NCI-H748 (cell line): ENCODE results near the gene GRWD1.

Experiments
- DNase-seq: peaks from one replicate; lab custom pipeline; 2025; ENCODE audit not compliant: unreplicated experiment; lab: John Stamatoyannopoulos, UW

Gene GRWD1

GRCh38 chr19:48421548-48421947 is 24.2 kb upstream of the GRWD1 start:
- no peak for DNase-seq

GRCh38 chr19:48424694-48425219 is 21.0 kb upstream of the GRWD1 start:
- DNase-seq, result no peak

DNA sequence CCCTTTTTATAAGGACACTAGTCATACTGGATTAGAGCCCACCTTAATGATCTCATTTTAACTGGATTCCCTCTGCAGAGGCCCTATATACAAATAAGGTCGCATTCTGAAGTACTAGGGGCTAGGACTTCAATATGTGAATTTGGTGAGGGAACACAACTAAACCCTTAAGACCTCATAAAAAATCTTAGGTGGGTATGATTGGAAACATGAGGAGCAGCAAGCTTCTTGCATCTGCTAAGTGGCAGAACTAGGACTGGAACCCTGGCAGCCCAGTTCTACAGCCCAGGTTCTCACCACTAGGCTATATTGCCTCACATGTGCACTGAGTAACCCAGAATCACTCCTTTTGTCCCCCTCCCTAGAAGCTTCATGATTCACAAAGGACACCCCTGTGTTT is 17.1 kb upstream of the GRWD1 start:
- no peak for DNase-seq

- DNase-seq, result no peak
Observed at GRCh38 chr19:48433337-48433736, 12.4 kb upstream of the GRWD1 start.

DNA sequence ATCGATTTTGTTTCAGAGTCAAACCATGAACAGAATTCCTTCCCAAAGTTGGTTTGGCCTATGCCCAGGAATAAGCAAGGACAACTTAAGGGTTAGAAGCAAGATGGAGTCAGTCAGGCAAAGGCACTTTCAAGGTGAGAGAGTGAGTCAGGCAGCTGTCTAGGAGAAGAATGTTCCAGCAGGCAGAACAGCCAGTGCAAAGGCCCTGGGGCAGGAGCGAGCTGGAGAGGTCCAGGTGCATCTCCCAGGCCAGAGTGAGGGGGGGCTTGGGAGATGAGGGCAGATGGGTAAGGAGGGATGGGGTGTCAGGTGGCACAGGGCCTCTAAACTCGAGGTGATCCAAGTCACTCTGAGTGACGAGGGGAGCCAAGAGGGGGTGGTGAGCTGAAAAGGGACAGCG is 9.2 kb upstream of the GRWD1 start:
- DNase-seq, result no peak

DNA sequence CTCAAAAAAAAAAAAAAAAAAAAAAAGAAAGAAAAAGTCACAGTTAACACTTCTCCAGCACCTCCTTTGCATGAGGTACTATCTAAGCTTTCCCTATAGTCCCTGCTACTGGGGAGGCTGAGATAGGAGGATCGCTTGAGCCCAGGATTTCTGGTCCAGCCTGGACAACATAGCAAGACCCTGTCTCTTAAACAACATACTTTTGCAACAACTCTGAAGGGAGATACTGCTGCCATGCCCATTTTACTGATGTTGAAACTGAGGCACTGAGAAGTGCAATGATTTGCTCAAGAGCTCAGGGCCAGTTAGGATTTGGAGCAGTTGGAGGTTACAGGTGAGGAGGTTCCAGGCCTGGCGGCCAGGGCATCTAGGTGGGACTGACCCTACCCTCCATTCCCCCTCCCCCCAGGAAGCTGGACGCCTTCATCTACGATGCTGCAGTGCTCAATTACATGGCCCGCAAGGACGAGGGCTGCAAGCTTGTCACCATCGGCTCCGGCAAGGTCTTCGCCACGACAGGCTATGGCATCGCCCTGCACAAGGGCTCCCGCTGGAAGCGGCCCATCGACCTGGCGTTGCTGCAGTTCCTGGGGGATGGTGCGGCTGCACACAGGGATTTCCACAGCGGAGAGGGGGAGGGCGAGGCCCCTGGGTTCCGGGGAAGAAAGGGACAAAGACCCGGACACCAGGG is 4.3 kb upstream of the GRWD1 start:
- no peak for DNase-seq

DNA sequence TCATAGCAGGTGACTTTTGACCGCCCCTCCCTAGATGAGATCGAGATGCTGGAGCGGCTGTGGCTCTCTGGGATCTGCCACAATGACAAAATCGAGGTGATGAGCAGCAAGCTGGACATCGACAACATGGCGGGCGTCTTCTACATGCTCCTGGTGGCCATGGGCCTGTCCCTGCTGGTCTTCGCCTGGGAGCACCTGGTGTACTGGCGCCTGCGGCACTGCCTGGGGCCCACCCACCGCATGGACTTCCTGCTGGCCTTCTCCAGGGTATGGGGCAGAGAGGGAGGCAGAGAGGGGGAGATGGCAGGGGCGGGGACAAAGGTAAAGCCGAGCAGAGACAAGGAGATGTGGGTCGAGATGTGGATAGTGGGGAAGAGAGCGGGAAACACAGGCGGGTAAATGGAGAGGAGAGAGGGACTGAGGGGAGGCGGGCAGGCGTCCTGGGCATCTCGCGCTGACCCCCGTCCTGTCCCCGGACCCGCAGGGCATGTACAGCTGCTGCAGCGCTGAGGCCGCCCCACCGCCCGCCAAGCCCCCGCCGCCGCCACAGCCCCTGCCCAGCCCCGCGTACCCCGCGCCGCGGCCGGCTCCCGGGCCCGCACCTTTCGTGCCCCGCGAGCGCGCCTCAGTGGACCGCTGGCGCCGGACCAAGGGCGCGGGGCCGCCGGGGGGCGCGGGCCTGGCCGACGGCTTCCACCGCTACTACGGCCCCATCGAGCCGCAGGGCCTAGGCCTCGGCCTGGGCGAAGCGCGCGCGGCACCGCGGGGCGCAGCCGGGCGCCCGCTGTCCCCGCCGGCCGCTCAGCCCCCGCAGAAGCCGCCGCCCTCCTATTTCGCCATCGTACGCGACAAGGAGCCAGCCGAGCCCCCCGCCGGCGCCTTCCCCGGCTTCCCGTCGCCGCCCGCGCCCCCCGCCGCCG is 3.4 kb upstream of the GRWD1 start:
- DNase-seq, result no peak

DNA sequence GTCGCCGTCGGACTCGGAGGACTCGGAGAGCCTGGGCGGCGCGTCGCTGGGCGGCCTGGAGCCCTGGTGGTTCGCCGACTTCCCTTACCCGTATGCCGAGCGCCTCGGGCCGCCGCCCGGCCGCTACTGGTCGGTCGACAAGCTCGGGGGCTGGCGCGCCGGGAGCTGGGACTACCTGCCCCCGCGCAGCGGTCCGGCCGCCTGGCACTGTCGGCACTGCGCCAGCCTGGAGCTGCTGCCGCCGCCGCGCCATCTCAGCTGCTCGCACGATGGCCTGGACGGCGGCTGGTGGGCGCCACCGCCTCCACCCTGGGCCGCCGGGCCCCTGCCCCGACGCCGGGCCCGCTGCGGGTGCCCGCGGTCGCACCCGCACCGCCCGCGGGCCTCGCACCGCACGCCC is 2.5 kb upstream of the GRWD1 start:
- peak; percentile 61 for DNase-seq

- peak; percentile 53 for DNase-seq
Observed at GRCh38 chr19:48443731-48444128, 2.1 kb upstream of the GRWD1 start.

DNA sequence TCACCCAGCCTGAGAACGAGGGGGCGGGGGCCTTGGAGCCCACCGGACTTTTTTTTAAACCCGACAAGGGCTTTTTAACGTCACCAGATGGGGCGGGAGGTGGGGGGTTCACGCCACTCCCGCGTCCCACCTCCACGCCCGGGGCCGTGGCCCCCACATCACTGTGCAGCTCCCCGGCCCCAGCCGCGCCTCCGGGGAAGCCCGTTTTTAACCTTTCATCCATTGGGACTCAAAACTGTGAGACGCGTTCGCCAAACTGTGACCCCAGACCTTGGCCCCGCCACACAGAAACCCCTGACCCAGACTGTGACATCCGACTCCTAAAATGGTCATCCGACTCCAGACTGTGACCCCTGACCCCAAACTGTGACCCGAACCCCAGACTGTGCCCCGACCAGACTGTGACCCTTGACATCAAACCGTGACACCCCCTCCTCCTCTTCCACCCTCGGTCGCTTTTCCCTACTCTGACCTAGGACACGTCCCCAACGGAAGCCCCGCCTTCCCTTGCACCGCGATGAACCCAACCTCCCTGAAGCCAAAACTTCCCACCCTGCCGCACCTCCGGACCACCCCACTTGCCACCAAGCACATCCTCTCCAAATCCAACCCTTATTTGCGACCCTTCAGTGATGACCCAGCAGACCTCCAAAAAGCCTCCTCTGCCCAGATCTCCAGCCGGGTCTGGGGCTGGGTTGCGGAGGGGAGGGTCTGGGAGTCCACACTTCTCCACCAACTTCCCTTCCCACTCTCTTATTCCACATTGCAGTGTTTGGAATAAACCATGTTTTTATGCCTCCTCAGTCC is 1.5 kb upstream of the GRWD1 start:
- peak; percentile 49 for DNase-seq

DNA sequence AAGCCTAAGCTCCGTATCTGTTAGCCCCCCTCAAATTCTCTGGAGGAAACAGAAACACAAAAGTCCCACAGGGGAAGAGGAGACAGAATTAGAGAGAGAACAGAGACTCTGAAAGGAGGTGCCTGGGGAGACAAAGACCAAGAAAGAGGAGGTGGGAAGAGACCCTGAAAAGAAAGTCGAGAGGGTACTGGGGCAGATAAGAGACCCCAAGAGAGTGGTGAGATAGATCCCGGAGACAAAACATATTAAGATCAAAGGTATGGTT is 915 bp upstream of the GRWD1 start:
- no peak for DNase-seq

DNA sequence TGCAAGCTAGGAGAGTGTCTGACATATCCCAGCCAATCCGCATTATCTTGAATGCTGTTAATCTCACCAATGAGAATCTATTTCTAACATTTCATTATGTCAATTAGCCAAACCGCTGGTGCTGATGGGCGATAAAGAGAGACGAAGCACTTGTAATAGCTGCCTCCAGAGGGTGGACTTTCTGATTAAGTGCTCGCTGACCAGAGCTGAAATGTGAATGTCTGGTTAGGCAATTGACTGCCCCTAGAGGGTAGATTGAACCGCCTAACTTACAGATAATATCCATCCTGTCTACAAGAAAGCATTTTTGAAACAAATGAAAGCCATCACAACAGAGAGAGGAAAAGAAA is 552 bp upstream of the GRWD1 start:
- DNase-seq, result peak; percentile 96

DNA sequence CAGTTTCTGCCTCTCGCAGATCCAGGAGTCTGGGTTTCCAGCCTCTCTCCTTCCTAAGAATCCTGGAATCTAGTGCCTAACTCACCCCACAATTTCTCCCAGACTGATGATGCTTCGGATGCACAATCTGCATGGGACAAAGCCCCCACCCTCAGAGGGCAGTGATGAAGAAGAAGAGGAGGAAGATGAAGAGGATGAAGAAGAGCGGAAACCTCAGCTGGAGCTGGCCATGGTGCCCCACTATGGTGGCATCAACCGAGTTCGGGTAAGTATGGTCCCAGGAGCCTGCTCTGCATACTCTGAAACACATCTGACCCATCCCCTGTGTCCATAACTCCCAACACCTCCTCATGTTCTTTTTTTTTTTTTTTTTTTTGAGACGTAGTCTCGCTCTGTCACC is 796 bp downstream of the GRWD1 start:
- DNase-seq, result no peak

GRCh38 chr19:48448563-48448962 is 2.8 kb downstream of the GRWD1 start:
- no peak for DNase-seq

DNA sequence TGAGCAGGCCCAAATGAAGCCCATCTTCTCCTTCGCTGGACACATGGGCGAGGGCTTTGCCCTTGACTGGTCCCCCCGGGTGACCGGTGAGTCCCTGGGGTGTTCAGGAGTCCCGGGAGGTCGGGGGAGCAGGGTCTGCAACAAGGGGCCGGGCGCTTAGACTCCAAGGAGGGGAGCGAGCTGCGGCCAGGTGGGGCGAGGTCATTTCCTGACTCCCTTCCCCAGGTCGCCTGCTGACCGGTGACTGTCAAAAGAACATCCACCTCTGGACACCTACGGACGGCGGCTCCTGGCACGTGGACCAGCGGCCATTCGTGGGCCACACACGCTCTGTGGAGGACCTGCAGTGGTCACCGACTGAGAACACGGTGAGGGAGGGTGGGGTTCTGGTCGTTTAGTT is 4.7 kb downstream of the GRWD1 start:
- no peak for DNase-seq

DNA sequence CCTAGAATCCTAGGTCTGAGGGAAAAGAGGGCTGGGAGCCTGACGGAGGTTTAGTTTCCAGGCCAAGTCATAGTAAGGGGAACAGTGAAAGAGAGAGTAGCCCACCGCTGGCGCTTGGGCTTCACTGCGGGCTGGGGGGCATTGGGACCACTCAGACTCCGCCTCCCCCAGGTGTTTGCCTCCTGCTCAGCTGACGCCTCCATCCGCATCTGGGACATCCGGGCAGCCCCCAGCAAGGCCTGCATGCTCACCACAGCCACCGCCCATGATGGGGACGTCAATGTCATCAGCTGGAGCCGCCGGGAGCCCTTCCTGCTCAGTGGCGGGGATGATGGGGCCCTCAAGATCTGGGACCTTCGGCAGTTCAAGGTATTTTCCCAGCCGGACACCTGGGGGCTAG is 5.1 kb downstream of the GRWD1 start:
- DNase-seq, result no peak

DNA sequence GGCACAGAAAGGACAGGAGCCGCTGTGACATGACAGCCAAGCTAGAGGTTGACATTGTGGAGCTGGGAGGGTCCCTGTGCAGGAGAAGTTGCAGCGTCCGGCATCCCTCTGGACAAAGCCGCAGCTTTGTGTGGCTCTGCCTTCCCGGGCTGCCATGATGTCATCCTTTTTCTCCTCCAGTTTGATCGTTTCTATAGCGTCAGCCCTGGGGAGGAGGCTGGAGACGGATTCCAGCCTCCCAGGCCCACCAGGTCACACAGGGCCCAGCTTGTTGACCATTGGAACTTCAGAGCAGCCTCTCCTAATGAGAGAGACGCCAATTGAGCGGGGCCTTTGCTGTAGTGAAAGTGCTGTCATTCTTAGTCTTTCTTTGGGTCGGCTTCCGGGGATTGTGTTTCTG is 5.8 kb downstream of the GRWD1 start:
- DNase-seq, result no peak

DNA sequence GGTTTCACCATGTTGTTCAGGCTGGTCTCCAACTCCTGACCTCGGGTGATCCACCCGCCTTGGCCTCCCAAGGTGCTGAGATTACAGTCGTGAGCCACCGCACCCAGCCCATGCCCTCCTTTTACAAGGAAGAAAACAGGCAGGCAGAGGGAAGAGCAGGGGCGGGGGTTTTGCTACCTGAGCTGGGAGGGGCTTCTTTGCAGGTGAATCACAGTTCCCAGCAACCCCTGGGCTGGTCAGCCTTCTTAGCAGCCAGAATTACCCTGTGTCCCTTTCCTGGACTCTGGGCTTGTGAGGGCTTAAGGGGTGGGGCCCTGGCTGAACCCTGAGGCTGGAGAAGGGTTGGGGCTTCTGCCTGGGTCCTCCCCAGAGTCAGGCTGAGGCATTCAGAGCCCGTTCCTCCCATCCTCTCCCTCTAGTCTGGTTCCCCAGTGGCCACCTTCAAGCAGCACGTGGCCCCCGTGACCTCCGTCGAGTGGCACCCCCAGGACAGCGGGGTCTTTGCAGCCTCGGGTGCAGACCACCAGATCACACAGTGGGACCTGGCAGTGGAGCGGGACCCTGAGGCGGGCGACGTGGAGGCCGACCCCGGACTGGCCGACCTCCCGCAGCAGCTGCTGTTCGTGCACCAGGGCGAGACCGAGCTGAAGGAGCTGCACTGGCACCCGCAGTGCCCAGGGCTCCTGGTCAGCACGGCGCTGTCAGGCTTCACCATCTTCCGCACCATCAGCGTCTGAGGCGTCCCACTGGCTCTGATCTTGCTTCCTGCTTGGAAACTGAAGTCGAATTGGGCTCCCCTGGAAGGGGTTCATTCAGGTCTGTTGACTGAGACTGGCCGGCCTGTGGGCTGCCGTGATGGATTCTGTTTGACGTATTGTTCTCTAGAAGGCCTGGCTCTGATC is 6.8 kb downstream of the GRWD1 start:
- no peak for DNase-seq

DNA sequence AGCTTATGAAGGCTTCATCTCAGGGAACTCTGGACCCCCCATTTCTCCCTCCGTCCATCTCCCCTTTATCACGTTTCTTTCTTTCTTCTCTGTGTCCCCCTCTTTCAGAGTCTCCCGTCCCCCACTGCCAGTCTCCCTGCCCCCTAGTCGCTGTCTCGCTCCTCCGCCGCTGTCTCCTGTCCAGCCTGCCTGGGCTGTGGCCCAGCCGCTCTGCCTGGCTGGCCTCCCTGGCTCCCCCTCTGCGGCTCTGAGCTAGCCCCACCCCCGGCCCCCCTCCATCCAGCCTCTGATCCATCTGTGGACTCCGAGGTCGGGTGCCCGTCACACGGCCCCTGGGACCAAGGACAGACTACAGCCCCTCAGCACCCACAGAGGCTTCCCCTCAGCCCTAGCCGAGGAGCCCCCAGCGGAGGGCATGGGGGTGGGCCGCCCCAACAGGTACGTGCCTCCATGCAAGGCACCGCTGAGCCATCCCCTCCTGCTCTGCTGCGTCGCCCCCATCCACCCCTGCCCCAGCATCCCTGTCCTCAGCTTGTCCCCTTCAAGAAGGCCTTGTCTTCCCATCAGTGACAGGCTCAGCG is 8.5 kb downstream of the GRWD1 start:
- DNase-seq, result no peak

DNA sequence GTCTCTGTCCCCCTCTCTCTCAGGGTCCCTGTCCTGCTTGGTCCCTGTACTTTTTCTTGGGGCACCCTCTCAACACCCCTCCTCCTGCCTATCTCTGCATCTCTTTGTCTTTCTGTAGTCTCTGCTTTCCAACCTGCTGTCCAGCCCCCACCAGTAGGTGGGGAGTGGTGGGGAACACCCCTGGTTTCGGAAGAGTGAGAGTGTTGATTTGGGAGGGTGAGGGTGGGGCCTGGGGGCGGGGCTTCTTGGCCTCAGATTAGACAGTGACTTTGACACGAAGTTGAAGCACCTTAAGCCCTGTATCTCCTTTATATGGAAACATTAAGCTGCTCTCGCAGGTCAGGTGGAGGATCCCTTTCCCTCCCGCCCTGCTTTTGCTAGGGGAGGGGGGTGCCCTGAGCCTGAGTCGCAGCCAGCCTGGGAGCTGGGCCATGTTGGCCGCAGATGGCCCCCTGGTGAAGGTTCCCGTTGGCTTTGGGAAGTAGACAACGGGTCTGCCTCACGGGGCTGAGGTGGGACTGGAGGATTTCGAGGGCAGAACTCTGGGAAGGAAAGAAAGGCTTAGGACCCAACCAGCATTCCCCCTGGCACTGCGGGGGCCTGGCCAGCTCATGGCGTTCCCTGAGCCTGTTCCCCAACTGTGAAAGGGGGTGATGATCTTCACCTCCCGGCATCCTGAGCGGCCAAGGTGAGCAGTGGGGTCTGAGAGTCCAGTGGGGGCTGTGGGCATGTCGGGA is 9.6 kb downstream of the GRWD1 start, which contains the start of gene KCNJ14:
KCNJ14 (plus strand) TSS at position 404 of the 737 bp plus-strand sequence. CDS start 6,151 bp downstream, outside the sequence.
- DNase-seq, result no peak
